ENCODE results near the gene STRA8. TPM values are rescaled to one million over a fixed set of nuclear protein-coding genes. Genes with fewer than 3 reads are reported as not detected.

The STRA8 gene
- total and polyA plus RNA-seq, 2 of the 13 experiments (the other 11 are each of a cell fraction or from before 2014, with no cell fraction given) = not detected

DNA sequence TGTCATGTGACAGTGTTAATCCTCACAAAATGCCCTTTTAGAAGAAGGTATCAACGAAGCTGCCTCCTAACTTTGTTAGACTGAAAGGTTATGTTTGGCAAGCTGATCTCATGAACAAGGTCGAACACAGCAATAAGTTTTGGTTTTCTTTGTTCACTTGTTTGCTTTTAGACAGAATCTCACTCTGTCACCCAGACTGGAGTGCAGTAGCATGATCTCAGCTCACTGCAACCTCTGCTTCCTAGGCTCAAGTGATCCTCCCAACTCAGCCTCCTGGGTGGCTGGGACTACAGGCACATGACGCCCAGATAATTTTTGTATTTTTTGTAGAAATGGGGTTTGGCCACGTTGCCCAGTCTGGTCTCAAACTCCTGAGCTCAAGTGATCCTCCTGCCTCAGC, 1.1 kb downstream of the STRA8 start (continued):
- TF ChIP-seq, protein P1, sequence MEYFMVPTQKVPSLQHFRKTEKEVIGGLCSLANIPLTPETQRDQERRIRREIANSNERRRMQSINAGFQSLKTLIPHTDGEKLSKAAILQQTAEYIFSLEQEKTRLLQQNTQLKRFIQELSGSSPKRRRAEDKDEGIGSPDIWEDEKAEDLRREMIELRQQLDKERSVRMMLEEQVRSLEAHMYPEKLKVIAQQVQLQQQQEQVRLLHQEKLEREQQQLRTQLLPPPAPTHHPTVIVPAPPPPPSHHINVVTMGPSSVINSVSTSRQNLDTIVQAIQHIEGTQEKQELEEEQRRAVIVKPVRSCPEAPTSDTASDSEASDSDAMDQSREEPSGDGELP (IDR thresholded peaks at IDR 0.05; ENCODE audit: borderline replicate concordance, low read depth) = no peak
- TF ChIP-seq, protein P2, sequence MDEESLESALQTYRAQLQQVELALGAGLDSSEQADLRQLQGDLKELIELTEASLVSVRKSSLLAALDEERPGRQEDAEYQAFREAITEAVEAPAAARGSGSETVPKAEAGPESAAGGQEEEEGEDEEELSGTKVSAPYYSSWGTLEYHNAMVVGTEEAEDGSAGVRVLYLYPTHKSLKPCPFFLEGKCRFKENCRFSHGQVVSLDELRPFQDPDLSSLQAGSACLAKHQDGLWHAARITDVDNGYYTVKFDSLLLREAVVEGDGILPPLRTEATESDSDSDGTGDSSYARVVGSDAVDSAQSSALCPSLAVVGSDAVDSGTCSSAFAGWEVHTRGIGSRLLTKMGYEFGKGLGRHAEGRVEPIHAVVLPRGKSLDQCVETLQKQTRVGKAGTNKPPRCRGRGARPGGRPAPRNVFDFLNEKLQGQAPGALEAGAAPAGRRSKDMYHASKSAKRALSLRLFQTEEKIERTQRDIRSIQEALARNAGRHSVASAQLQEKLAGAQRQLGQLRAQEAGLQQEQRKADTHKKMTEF (CRISPR knock-in tag; IDR thresholded peaks at IDR 0.05) = peak; percentile 27; the same call in 1 of the 2 replicates
- TF ChIP-seq, protein P3, sequence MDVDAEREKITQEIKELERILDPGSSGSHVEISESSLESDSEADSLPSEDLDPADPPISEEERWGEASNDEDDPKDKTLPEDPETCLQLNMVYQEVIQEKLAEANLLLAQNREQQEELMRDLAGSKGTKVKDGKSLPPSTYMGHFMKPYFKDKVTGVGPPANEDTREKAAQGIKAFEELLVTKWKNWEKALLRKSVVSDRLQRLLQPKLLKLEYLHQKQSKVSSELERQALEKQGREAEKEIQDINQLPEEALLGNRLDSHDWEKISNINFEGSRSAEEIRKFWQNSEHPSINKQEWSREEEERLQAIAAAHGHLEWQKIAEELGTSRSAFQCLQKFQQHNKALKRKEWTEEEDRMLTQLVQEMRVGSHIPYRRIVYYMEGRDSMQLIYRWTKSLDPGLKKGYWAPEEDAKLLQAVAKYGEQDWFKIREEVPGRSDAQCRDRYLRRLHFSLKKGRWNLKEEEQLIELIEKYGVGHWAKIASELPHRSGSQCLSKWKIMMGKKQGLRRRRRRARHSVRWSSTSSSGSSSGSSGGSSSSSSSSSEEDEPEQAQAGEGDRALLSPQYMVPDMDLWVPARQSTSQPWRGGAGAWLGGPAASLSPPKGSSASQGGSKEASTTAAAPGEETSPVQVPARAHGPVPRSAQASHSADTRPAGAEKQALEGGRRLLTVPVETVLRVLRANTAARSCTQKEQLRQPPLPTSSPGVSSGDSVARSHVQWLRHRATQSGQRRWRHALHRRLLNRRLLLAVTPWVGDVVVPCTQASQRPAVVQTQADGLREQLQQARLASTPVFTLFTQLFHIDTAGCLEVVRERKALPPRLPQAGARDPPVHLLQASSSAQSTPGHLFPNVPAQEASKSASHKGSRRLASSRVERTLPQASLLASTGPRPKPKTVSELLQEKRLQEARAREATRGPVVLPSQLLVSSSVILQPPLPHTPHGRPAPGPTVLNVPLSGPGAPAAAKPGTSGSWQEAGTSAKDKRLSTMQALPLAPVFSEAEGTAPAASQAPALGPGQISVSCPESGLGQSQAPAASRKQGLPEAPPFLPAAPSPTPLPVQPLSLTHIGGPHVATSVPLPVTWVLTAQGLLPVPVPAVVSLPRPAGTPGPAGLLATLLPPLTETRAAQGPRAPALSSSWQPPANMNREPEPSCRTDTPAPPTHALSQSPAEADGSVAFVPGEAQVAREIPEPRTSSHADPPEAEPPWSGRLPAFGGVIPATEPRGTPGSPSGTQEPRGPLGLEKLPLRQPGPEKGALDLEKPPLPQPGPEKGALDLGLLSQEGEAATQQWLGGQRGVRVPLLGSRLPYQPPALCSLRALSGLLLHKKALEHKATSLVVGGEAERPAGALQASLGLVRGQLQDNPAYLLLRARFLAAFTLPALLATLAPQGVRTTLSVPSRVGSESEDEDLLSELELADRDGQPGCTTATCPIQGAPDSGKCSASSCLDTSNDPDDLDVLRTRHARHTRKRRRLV (CRISPR knock-in tag; IDR thresholded peaks at IDR 0.05) = no peak
- no peak for TF ChIP-seq ZSCAN9 (CRISPR knock-in tag; IDR thresholded peaks at IDR 0.05; ENCODE audit: borderline replicate concordance)
- TF ChIP-seq ASH2L (IDR thresholded peaks at IDR 0.05; ENCODE audit: insufficient read length, low read depth, low read length) = no peak
- TF ChIP-seq ZFY (CRISPR knock-in tag; IDR thresholded peaks at IDR 0.05) = no peak
- TF ChIP-seq ZNF841 (CRISPR knock-in tag; IDR thresholded peaks at IDR 0.05; ENCODE audit: borderline replicate concordance) = no peak
- TF ChIP-seq TCF7L2 (IDR thresholded peaks at IDR 0.05; ENCODE audit: low read depth, low read length) = no peak
- TF ChIP-seq, protein P4, sequence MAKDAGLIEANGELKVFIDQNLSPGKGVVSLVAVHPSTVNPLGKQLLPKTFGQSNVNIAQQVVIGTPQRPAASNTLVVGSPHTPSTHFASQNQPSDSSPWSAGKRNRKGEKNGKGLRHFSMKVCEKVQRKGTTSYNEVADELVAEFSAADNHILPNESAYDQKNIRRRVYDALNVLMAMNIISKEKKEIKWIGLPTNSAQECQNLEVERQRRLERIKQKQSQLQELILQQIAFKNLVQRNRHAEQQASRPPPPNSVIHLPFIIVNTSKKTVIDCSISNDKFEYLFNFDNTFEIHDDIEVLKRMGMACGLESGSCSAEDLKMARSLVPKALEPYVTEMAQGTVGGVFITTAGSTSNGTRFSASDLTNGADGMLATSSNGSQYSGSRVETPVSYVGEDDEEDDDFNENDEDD (CRISPR knock-in tag; IDR thresholded peaks at IDR 0.05; ENCODE audit: borderline replicate concordance) = no peak
- no peak for TF ChIP-seq ZNF224 (CRISPR knock-in tag; IDR thresholded peaks at IDR 0.05)
- no peak for TF ChIP-seq AGO1 (IDR thresholded peaks at IDR 0.05; ENCODE audit: low read depth, low read length, poor library complexity, severe bottlenecking)
- TF ChIP-seq PRMT3 (CRISPR knock-in tag; IDR thresholded peaks at IDR 0.05; ENCODE audit: borderline replicate concordance, low read depth) = no peak
- TF ChIP-seq, protein P5, sequence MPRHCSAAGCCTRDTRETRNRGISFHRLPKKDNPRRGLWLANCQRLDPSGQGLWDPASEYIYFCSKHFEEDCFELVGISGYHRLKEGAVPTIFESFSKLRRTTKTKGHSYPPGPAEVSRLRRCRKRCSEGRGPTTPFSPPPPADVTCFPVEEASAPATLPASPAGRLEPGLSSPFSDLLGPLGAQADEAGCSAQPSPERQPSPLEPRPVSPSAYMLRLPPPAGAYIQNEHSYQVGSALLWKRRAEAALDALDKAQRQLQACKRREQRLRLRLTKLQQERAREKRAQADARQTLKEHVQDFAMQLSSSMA (CRISPR knock-in tag; IDR thresholded peaks at IDR 0.05) = no peak
- no peak for TF ChIP-seq ZSCAN21 (CRISPR knock-in tag; IDR thresholded peaks at IDR 0.05; ENCODE audit: borderline replicate concordance)
- TF ChIP-seq TP53 (CRISPR knock-in tag; conservative IDR thresholded peaks at IDR 0.05) = no peak
- TF ChIP-seq ZNF3 (CRISPR knock-in tag; IDR thresholded peaks at IDR 0.05) = no peak
- no peak for TF ChIP-seq CBX5 (CRISPR knock-in tag; IDR thresholded peaks at IDR 0.05; ENCODE audit: borderline replicate concordance)
- TF ChIP-seq ZNF773 (CRISPR knock-in tag; IDR thresholded peaks at IDR 0.05; ENCODE audit: borderline replicate concordance) = no peak
